Measurements from ENCODE around the gene RBM19.
A peak's percentile ranks its signal among the peaks of the same experiment; 100 is the strongest.

Gene RBM19

DNA sequence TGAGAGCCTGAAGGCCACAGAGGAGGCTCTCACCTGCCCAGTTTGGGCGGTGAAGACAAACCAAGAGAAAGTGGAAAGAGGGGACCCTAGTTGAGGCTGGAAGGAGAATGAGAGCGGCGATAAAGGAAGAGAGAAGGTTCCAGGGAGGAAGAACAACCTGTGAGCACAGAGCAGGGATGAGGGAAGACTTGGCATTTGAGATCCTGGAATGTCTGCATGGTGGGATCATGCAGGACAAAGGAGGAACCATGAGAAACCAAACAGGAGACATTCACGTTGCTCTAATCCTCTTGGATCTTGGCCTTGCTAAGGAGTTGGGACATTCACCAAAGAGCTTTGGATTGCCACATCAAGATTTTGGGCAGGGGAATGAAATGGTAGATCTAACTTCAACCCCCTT, 22.9 kb upstream of the RBM19 start:
- no peak for DNase-seq

DNA sequence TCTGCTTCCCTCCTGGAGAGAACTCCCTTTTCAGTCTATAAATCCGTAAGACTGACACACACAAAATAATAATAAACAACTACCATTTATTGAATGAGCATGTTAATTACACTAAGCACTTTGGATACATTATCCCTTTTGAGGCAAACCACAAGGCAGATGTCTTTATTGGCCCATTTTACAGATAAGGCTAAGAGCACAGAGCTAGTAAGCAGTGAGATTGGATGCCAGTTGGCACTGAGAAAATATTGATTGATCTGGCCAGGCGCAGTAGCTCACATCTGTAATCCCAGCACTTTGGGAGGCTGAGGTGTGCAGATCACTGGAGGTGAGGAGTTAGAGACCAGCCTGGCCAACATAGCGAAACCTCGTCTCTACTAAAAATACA, 21.9 kb upstream of the RBM19 start:
- no peak for DNase-seq

DNA sequence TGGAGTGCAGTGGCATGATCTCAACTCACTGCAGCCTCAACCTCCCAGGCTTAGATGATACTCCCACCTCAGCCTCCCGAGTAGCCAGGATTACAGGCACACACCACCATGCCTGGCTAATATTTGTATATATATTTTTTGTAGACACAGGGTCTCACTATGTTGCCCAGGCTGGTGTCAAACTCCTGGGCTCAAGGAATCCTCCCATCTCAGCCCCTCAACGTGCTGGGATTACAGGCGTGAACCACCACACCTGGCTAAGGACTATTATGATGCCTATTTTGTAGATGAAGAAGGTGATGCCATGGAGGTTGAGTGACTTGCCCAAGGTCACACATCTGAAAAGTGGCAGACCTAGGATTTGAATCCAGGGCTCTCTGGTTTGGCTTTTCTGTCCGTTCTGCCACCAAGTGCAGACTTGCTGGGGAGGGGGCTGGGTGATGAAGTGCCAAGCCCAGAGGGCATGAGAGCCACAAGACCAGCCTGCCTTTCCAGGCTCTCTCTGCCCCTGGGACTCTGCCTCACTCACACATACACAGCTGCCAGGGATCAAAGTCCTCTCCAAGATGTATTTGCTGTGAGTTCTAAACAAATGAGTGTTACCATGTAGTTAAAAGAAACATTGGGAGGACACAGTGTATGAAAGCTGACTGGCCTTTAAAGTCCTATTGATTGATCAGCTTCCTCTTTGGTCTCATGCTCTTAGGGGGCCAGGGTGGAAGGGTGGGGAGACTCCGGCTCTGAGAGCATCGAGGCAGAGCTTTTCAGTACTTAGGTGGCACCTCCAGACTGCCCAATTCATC, 21.3 kb upstream of the RBM19 start:
- DNase-seq: no peak

DNA sequence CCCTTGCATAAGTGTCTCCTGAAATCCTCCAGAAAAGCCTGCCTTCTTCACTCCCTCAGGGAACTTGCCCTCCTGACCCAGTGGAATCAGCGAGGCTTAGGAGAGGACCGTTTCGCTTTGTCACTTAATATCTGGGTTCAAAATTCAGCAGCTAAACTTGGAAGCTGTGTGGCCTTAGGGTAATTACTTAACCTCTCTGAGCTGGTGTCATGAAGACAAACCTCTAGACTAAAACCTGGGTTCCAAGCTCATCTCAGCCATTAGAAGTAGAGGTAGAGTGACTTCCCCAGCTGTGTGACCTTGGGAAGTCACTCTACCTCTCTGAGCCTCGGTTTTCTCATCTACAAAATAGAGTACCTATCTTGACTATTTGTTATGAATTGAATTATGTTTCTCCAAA, 18.3 kb upstream of the RBM19 start:
- DNase-seq: no peak

DNA sequence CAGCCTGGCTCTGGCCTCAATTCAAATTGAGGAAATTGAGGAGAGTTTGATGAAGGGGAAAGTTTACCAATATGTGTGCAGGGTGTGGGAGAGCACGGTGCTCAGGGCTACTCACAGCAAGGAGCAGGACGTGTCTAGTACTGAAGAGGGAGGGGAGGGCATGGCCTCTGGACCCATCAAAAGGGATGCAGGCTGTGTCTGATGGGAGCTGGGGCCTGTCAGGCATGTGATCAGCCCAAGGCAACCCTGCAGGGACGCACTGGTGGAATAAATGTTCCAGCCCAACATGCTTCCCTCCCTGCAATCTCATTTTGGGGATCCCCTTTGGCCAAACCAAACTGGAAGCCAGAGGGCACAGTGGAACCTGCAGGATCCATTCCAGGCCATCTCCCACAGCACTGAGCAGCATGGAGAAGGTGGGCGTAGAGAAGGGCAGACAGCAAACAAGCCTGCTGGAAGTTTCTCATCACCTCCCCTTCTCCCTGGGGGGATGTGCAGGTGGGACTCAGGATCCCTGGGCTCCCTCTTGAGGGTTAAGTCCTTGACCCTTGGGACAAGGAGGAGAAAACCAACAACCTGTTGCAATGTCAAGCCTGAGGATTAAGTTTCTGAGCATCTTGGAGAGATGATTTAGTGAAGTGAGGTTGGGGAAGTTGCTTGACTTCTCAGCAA, 17.8 kb upstream of the RBM19 start:
- no peak for DNase-seq

DNA sequence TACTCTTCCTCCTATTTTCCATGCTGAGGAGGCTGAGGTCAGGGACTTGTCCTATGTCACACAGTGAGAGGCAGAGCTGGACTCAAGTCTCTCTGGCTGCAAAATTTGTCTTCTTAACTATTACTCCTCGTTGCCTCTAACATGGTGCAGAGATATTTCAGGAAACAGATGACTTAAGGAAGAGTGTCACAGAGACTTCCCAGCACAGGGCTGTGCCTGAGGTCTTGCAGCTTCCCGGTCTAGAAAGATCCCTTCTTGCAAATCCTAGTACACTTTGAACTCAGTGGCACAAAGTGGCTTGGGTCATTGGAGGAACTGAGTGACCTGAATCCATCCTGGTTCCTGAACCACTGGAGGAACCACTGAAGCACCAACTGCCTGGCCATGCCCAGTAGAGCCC, 17.1 kb upstream of the RBM19 start:
- no peak for DNase-seq

DNA sequence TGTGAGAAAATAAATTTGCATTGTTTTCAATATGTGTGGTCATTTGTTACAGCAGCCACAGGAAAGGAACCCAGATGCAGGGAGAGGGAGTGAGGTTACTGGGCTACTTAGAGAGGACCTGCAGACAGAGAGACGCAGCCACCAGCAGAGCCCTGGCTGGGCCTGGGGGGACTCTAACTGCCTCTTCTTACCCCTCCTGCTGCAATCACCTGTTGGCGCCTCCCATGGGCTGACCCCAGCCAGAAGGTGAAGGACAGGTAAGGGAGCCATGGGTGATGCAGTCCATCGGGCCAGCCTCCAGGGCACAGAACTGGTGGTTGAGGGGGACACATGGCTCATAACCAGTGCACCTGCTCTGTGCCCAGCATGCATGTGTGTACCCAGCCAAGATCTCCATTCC, 15.8 kb upstream of the RBM19 start:
- DNase-seq: no peak

DNA sequence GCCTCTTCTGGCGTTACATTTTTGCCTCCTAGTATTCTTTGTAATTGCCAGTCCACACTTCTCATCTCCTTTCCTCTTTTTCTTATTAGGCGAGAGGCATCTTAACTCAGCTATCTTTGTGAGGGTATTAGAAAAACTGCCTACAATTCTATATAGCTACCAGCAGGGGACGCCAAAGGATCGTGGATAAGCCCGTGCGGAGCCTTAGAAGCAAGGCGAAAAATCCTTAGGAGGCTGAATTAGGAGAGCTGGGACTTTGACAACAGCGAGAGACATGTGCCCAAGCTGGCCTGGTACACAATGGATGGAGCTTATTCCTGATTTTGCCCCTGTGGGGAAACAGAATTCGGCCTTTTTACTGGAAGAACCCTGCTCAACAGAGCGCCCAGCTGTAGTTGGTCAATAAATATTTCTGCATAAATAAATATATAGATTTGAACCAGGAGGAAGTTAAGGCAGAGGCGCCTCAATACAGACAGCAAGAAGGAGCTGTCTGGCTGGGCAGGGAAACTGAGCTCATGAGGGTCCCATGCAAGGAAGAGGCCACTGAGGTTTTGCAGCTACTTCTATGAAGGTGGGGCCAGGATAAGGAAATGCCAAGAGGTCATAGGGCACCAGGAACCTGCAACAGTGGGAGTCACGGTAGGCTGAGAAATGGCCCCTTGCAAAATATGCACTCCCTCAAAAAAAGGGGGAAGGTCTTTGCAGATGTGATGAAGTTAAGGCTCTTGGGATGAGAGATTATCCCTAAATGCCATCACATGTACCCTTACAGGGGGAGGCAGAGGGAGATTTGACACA, 14.6 kb upstream of the RBM19 start:
- peak; percentile 65 for DNase-seq

DNA sequence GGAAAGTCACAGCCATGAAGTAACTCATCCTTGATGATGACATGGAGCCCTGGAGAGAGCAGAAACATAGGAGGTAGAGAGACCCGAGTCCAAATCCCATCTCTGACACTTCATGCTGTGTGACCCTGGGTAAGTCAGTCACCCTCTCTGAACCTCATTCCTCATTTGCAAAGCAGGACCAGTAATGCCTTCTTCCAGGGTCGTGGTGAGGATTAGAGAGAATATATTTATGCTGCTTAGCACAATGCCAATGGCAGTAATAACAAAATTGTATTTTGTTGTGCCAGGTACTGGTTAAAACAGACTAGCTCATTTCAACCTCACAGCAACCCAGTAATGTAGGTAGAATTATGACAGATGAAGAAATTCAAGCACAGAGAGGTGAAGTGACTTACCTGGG, 13.9 kb upstream of the RBM19 start:
- DNase-seq: no peak

DNA sequence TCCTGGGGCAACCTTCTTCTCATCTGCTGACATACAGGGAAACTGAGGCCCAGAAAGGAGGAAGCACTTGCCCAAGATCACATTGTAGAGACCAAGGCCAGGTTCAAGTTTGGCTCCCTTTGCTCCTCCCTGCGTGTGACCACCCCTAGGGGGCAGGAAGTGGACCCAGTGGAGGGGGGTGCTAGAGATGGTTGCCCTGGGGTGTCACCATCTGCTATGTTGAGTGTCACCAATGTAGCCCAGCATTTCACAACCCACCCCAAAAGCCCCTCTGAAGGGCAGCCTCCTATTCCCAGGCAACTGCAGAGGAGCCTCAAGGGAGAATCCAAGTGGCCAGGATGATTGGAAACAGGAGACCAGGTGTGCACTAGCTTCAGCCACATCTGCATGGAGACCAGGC, 12.0 kb upstream of the RBM19 start:
- no peak for DNase-seq

DNA sequence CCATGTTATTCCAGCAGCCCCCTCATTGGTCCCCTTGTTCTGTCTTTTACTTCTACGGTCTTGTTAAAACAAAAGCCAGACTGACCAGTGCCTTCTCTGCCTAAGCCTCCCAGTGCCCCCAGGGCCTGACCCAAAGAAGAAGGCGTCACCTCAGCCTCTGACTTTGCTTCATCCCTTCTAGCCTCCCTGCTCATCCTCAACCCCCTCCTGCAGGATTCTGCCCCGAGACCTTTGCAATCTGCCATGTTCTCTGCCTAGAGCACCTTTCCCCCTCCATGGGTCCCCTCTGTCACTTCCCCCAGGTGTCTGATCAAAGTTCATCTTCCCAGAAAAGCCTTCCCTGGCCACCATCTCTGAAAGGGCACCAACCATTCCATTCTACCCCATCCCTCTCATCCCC, 7.9 kb upstream of the RBM19 start:
- DNase-seq: no peak

DNA sequence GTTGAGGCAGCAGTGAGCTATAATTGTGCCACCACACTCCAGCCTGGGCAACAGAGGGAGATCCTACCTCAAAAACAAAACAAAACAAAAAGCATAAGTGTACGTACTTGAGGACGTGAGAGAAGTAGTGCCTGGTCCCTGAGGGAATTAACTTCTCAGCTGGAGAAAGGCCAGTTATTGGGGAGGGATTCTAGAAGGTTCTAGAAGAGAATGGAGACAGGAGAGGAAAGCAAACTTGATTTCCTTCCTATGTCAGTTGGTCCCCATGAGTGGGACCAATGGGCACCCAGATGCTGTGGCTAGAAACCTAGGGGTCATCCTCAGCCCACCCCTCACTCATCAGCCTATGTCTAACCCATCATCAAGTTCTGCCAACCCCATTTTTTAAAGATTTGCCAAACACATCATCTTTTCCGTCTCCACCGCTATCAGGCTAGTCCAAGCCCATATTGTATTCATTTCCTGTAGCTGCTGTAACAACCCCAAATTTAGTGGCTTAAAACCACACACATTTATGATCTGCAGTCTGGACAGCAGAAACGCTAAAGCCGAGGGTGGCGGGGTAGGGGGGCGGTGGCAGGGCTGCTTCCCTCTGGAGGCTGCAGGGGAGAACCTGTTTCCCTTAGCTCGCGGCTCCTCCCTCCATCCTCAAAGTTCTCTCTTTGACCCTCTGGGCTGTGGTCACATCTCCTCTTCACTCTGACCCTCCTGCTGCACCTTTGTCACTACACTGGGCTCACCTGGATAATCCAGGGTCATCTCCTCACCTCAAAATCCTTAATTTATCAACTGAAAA, 7.2 kb upstream of the RBM19 start:
- DNase-seq: no peak

DNA sequence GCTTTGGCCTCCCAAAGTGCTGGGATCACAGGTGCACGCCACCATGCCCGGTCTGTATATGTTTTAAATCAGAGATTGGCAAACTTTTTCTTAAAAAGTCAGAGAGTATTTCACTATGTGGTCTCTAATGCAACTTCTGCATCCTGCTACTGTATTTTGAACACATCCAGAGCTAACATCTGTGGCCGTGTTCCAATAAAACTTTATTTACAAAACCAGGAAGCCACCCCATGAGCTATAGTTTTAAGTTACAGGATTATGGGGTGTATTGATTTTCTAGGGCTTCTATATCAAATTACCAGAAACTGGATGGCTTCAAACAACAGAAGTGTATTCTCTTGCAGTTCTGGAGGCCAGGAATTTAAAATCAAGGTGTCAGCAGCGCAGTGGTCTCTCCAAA, 5.3 kb upstream of the RBM19 start:
- no peak for DNase-seq

DNA sequence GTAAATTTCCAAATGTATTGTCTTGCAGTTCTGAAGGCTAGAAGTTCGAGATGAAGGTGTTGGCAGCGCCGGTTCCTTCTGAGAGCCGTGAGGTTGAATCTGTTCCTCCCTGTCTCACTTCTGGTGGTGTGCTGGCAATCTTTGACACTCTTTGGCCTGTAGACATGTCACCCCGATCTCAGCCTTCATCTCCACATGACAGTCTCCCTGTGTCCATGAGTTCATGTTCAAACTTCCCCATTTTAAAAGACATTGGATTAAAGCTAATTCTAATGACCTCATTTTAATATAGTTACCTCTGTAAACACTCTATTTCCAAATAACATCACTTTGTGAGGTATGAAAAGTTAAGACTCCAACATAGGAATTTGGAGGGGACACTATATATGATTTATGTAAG, 4.1 kb upstream of the RBM19 start:
- no peak for DNase-seq

DNA sequence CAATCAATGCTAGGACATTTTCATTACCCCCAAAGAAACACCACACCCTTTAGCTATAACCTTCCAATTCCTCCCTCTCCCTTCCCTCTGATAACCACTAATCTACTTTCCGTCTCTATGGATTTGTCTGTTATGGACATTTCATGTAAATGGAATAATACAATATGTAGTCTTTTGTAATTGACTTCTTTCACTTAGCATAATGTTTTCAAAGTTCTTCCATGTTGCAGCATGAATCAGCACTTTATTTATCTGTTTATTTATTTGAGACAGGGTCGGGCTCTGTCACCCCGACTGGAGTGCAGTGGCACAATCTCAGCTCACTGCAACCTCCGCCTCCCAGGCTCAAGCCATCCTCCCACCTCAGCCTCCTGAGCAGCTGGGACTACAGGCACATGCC, 1.2 kb upstream of the RBM19 start:
- DNase-seq: no peak

DNA sequence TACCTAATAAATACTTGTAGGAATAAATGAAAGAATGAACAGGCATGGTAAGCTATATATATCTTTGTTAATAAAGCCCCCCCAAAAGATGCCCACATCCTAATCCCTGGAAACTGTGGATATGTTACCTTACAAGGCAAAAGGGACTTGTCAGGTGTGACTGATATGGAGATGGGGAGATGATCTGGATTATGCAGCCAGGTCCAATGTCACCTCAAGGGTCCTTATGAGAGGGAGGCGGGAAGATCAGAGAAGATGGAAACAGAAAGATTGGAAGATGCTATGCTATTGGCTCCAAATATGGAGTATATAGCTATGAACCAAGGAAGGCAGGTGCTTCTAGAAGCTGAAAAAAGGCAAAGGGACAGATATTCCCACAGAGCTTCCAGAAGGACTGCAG, 3.4 kb downstream of the RBM19 start:
- no peak for DNase-seq

DNA sequence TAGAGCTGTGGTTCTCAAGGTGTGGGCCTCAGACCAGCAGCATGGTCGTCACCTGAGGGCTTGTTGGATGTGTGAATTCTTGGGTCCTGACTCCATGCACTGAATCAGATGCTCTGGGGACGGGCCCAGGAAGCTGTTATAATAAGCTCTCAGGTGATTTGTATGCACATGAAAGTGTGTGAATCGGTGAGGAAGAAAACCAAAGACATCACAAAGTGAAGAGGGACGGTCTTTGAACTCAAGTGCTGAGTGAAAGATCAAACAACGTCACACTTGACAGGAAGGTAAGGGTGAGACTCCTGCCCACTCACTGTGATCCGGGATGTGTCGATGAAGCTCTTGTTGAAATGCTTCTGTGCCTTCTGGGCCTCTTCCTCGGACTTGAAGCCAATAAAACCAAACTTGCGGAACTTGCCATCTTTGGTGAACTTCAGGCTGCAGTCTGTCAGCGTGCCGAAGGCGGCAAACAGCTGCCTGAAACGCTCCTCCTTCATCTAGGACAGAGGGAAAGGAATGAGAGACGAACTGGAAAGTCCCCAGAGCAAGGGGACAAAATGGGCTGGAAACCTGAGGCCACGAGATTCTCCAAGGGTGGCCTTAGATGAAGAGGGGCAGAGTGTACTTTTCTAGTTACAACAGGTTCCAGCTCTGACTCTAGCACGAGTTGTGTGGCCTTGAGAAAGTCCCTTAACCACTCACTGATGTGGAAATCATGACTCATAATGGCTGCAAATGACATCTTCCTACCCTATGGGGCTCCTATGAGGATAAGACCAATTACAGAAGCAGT, 4.0 kb downstream of the RBM19 start:
- DNase-seq: peak; percentile 67

DNA sequence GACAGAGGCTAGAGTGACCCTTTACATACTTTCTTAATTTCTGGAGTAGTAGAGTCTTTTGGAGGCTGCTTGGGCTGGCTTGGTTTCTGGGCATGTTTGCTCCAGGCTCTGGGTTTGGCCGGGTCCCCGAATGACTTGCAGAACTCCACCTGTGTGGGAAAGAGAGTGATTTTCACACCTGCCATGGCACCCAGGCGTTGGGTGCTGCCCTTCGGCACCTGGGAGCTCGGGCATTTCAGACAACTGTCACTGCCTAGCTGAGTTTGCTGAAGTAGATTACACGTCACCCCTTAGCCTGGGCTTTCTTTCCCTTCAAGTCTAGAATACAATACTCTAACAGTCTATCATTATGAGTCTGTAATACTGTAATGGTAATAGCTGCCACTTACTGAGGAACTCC, 6.1 kb downstream of the RBM19 start:
- DNase-seq: no peak

DNA sequence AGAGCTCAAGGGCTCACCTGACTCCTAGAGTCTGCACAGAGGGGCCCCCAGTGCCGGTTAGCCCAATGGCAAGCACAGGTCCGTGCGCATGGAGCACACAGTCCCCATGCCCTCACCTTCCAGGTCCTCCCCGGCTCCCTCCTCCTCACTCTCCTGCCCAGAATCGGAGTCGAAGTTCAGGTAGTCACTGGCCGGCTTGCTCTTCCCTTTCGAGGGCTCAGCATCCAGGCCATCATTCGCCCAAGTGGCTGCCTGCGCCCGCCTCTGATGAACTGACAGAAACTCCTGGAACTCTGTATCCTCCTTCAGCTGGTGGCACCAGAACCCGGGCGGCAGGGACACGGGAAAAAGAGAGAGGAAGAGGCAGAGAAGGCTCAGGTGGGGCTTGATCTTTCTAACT, 7.0 kb downstream of the RBM19 start:
- DNase-seq: no peak

DNA sequence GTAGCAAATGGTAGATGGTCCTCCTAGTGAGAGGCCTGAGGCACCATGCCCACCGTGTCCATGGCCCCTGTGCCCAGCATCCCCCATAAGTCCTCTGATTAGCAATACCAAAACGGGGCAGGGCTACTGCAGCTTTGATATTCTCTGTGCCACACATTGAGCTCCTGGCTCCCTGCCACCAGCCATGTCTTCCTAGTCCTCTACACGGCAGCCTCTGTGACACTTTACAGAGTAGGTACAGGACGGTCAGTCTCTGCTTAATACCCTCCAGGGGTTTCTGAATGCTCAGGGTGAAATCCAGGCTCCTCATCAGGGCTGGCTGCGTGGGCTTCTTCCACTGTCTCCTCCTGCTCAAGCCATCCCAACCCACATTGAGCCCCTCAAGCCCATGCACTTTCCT, 8.0 kb downstream of the RBM19 start:
- DNase-seq: no peak

DNA sequence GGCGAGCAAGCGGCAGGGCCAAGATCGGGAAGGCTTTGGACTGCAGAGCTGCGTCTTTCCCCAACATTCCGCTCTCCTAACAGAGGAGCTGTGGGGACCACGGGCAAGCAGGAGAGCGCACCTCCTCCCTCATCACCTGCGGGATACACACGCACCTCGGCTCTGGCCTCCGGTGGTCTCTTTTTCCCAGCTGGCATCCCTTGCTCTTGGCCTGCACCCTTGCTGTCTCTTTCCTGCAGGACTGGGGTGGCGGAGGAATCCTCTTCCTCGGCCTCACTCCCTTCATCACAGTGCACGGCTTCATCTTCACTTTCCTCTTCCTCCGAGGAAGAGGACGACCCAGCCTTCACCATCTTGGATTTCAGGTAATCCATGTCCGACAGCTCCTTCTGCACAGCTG, 8.5 kb downstream of the RBM19 start:
- DNase-seq: no peak
